AG04449 (cell line): ENCODE data around the gene FOXQ1.
"Not testable (repeated sequence)": the region's sequence is repeated elsewhere in the genome, so short reads cannot be mapped to it uniquely, and the experiment has no call there.

Source experiments
- CTCF ChIA-PET: fragments of 350-600 bp; formaldehyde crosslinking; extraction: SDS; loops from one replicate; lab custom pipeline; 2021; ENCODE audit warnings: antibody characterized with exemption; lab: Yijun Ruan, JAX
- POLR2A ChIA-PET: fragments of 400-600, 350-600 bp; formaldehyde crosslinking; extraction: SDS; loops from one replicate; lab custom pipeline; 2020; ENCODE audit warnings: antibody characterized with exemption, inconsistent platforms; lab: Yijun Ruan, JAX
- DNase-seq: peaks from one replicate; pipeline ENCODE4 v3.0.0-alpha.2; 2010; ENCODE audit warnings: low read depth, low spot score
- H3K4me3 ChIP-seq: 2 replicates; pipeline ENCODE4 v1.5.1; 2011; ENCODE audit warnings: low read depth, mild to moderate bottlenecking, control low read depth, low read length
- TF ChIP-seq, protein P1 (sequence below): IDR thresholded peaks from one replicate; pipeline ENCODE4 v1.5.1; 2011; ENCODE audit warnings: mild to moderate bottlenecking, moderate library complexity, low read length, control low read depth, inconsistent platforms; ENCODE audit not compliant: insufficient read depth; ENCODE audit errors: missing control alignments

FOXQ1 gene

DNA sequence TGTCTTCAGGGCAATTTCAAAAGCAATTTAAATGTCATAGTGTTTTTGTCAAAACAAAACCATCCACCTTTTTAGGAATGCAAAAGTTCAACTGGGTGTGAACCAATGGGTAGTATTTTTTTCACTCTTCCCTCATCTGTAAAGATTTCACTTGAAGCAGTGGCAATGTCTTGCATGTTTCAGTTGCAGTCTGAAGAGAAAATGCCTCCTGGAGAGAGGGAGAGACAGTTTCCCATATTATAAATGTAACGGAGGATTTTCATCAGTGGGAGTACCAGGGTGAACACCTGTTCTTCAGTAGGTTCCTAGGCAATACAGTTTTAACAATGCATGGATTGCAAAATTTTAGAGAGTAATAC, 3.3 kb downstream of the FOXQ1 start:
- ChIA-PET CTCF (interaction anchor here (1.4 kb wide), 1 partner anchor 8 kb away, joined by 3 read pairs; no protein-coding TSS in a partner anchor), POLR2A (no interaction called here)
- TF ChIP-seq, protein P1, sequence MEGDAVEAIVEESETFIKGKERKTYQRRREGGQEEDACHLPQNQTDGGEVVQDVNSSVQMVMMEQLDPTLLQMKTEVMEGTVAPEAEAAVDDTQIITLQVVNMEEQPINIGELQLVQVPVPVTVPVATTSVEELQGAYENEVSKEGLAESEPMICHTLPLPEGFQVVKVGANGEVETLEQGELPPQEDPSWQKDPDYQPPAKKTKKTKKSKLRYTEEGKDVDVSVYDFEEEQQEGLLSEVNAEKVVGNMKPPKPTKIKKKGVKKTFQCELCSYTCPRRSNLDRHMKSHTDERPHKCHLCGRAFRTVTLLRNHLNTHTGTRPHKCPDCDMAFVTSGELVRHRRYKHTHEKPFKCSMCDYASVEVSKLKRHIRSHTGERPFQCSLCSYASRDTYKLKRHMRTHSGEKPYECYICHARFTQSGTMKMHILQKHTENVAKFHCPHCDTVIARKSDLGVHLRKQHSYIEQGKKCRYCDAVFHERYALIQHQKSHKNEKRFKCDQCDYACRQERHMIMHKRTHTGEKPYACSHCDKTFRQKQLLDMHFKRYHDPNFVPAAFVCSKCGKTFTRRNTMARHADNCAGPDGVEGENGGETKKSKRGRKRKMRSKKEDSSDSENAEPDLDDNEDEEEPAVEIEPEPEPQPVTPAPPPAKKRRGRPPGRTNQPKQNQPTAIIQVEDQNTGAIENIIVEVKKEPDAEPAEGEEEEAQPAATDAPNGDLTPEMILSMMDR: no peak
- no peak for DNase-seq
- H3K4me3 ChIP-seq: no peak overlapping the region

DNA sequence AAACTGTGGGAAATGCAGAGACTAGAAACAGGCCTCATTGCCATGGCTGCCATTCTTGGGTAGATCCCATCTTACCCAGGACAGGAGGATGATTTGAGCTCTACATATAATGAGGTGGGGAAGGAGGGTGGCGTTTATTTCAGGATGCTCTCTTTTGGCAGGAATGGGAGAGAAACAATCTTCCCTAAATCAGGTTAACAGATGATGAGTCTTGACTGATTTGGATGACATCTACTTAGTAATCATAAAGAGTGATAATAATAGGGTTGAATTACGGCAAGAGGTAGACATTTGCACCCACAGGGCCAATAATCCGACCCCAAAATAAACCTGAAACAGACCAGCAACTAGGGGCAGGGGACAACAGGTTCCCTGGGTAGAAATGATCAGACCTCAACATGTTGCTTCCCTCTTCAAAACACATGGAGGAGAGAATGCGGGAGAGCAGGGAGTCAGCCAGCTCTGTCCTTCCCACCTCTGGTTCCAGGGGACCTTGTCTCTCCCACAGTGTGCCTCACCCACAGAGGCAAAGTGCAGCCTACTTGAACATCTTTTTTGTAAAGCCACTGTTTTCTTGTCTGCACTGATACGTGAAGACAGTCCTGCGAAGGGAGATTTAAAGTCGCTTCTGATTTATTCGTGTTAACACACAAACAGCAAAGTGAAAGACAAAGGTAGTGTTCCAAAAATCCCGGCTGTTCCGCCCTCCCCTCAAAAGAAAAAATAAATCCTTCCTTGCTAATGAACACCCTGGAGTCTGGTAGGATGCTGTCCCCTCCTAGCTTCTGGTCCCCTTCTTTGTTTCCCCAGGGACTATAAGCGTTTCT, 3.9 kb downstream of the FOXQ1 start:
- peak overlapping the region; percentile 60 for H3K4me3 ChIP-seq
- ChIA-PET CTCF (interaction anchor here (1.1 to 1.4 kb wide), 2 partner anchors 8 to 52 kb away, joined by 3 read pairs; no protein-coding TSS in a partner anchor), POLR2A (no interaction called here)
- DNase-seq: no peak
- TF ChIP-seq, protein P1: no peak

DNA sequence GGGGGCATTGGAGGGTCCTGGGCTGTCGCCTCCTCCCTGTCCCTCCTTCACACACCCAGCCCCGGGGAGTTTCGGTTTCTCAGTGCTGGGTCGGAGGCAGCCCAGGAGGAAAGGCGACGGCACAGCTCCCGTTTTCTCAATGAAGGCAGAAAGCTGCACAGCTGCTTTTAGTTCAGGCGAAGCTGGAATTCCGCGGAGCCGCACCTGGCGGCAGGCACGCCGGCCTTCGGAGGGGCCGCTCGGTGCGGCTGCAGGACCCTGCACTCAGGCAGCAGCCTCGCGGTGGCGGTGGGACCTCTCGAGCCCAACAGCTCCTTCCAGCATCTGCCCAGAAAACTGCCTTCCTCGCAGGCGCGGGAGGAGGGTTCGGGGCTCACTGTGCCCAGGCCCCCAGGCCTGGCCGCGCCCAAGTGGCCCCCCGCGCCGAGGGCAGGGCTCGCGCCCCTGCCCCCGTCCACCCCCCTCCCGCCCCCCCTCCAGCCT, 4.6 kb downstream of the FOXQ1 start:
- H3K4me3 ChIP-seq: peak overlapping the region; percentile 60
- POLR2A ChIA-PET: no interaction called here
- CTCF ChIA-PET: interaction anchor here (1.1 kb wide), 1 partner anchor 52 kb away, joined by 3 read pairs; no protein-coding TSS in a partner anchor
- TF ChIP-seq, protein P1: no peak
- no peak for DNase-seq

DNA sequence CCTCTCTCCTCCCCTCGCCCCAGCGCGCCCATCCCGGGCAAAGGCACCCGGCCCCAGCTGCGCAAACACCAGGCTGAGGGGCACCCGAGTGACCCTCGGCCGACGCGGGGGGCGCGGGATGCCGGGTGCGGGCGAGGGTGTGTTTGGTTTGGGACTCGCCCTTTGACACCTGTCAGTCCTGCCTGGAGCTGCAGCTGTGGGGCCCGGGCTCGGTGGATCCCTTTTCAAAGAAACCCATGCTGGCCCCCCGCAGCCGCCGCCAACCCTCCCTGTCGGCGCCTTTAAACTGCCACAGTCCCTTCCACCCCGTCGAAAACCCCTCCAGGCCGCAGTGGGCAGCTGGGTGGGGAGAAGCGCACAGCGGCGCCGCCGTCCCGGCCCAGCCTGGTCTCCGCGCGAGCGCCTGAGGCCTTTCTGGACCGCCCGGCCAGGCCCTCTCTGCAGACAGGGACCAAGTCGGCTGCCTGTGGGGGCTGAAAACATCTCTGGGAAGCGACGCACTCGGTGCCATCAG, 5.5 kb downstream of the FOXQ1 start:
- TF ChIP-seq, protein P1: no peak
- no peak overlapping the region for H3K4me3 ChIP-seq
- ChIA-PET CTCF (no interaction called here), POLR2A (no interaction called here)
- no peak for DNase-seq

DNA sequence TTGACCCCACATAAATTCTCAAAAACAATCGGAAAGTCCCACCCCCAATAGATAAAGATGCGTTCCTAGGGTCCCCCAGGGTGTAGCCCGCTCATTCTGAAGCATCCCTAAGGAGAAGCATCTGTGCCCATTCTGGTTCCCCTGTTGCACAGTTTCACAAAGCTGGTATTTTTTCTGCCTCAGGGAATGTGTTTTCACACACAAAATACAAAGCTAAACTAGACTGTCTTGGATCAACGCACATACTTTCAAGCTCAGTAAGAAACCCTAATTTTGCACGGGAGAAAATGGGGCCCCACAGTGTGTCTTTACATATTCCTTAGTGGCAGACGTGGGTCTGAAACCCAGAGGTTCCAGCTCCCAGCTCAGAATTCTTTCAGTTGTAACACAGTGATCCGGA, 6.1 kb downstream of the FOXQ1 start:
- TF ChIP-seq, protein P1: no peak
- ChIA-PET POLR2A (no interaction called here), CTCF (no interaction called here)
- DNase-seq: no peak
- no peak overlapping the region for H3K4me3 ChIP-seq

DNA sequence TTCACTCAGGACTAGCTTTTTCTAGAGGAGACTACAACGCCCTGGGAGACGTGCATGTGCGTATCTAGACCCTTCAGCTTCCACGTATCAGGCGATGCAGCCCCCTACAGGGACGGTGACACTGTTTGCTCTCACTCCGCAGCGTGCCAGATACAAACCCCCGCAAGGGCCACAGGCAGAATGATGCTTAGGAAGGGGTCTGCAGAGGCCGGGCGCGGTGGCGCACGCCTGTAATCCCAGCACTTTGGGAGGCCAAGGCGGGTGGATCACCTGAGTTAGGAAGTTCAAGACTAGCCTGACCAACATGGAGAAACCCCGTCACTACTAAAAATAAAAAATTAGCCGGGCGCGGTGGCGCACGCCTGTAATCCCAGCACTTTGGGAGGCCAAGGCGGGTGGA, 6.7 kb downstream of the FOXQ1 start:
- CTCF ChIA-PET, POLR2A ChIA-PET, H3K4me3 ChIP-seq, DNase-seq: not testable (repeated sequence)
